HG03039 (cell line): Measurements from ENCODE around the gene ABLIM2.

Experiments
- ATAC-seq: cut with Tn5 transposase; IDR thresholded peaks from one replicate; pipeline ENCODE4 v1.9.1; 2021; ENCODE audit warnings: mild to moderate bottlenecking, moderate library complexity; ENCODE audit not compliant: unreplicated experiment

The ABLIM2 gene

GRCh38 chr4:8105306-8106100 lies 53.1 kb downstream of the ABLIM2 start:
- ATAC-seq, result no peak

- ATAC-seq, result no peak
Observed at GRCh38 chr4:8104491-8105305, 53.9 kb downstream of the ABLIM2 start.

GRCh38 chr4:8103421-8104390 lies 54.9 kb downstream of the ABLIM2 start:
- ATAC-seq, result no peak

- ATAC-seq, result no peak
Observed at GRCh38 chr4:8102831-8103230, 55.8 kb downstream of the ABLIM2 start.

- no peak for ATAC-seq
Observed at GRCh38 chr4:8102076-8102355, 56.6 kb downstream of the ABLIM2 start.

- no peak for ATAC-seq
Observed at GRCh38 chr4:8101213-8102075, 57.2 kb downstream of the ABLIM2 start.

GRCh38 chr4:8099981-8100464 lies 58.6 kb downstream of the ABLIM2 start:
- ATAC-seq, result no peak

GRCh38 chr4:8098506-8098905 lies 60.1 kb downstream of the ABLIM2 start:
- no peak for ATAC-seq

- no peak for ATAC-seq
Observed at GRCh38 chr4:8097721-8098345, 60.8 kb downstream of the ABLIM2 start.

- no peak for ATAC-seq
Observed at GRCh38 chr4:8097141-8097541, 61.5 kb downstream of the ABLIM2 start.

GRCh38 chr4:8096690-8097061 lies 61.9 kb downstream of the ABLIM2 start:
- ATAC-seq, result no peak

GRCh38 chr4:8095956-8096689 lies 62.5 kb downstream of the ABLIM2 start:
- ATAC-seq, result no peak

GRCh38 chr4:8093587-8094274 lies 64.9 kb downstream of the ABLIM2 start:
- ATAC-seq, result no peak

GRCh38 chr4:8092282-8092681 lies 66.3 kb downstream of the ABLIM2 start:
- no peak for ATAC-seq

- no peak for ATAC-seq
Observed at GRCh38 chr4:8090744-8091301, 67.8 kb downstream of the ABLIM2 start.

GRCh38 chr4:8090312-8090711 lies 68.3 kb downstream of the ABLIM2 start:
- ATAC-seq, result no peak

- no peak for ATAC-seq
Observed at GRCh38 chr4:8089862-8090261, 68.8 kb downstream of the ABLIM2 start.

- no peak for ATAC-seq
Observed at GRCh38 chr4:8088966-8089491, 69.6 kb downstream of the ABLIM2 start.
